Activated CD4-positive, alpha-beta T cell treated with anti-CD3 and anti-CD28 coated beads, Interleukin-2, amount 10 ng/mL, durations not matched to agents 7 days and 5 days (primary cell): ENCODE measurements around the gene ZNF496. TPM values are rescaled to one million over a fixed set of nuclear protein-coding genes. Genes with fewer than 3 reads are reported as not detected.
"Not testable (repeated sequence)": the region's sequence is repeated elsewhere in the genome, so short reads cannot be mapped to it uniquely, and the experiment has no call there.

Experiments used
- CTCF ChIA-PET: fragments of 350-600 bp; sonication (Branson Sonifier 250); formaldehyde crosslinking; loops from one replicate; lab custom pipeline; 2021; ENCODE audit warnings: antibody characterized with exemption; lab: Charles Lee
- POLR2A ChIA-PET: fragments of 350-600 bp; sonication (Branson Sonifier 250); formaldehyde crosslinking; loops from one replicate; lab custom pipeline; 2021; ENCODE audit warnings: antibody characterized with exemption; lab: Charles Lee
- DNase-seq: peaks from one replicate; pipeline ENCODE4 v3.0.0-alpha.2; 2020
- H3K27ac Mint-ChIP-seq: one replicate; pipeline ENCODE4 v1.8.0; 2021; ENCODE audit warnings: mild to moderate bottlenecking, moderate library complexity, mixed read lengths
- H3K27me3 Mint-ChIP-seq: one replicate; pipeline ENCODE4 v1.8.0; 2021; ENCODE audit warnings: mixed read lengths
- H3K36me3 Mint-ChIP-seq: one replicate; pipeline ENCODE4 v1.8.0; 2021; ENCODE audit warnings: low read depth, mixed read lengths
- H3K4me1 Mint-ChIP-seq: one replicate; pipeline ENCODE4 v1.8.0; 2021; ENCODE audit warnings: mixed read lengths
- H3K4me3 Mint-ChIP-seq: one replicate; pipeline ENCODE4 v1.8.0; 2021; ENCODE audit warnings: mild to moderate bottlenecking, moderate library complexity, mixed read lengths
- H3K9me3 Mint-ChIP-seq: one replicate; pipeline ENCODE4 v1.8.0; 2021; ENCODE audit warnings: mixed read lengths
- total RNA-seq, 2 experiments: library from RNA; stranded (reverse); gene quantifications; one replicate each; pipeline ENCODE4 v1.2.3, GENCODE V29; 2021

The ZNF496 gene
- total RNA-seq, 2 experiments from 2014 or later, result 7.2 to 7.4 TPM

DNA sequence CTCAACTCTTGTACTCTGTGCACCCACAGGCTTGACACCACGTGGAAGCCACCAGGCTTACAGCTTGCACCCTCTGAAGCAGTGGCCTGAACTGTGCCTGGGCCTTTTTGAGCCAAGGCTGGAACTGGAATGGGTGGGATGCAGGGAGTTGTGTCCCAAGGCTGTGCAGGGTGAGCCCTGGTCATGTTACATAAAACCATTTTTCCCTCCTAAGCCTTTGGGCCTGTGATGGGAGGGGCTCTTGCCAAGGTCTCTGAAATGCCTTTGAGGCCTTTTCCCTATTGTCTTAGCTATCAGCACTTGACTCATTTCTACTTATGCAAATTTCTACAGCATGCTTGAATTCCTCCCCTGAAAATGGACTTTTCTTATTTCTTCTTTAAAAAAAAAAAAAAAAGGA is 61.7 kb downstream of the ZNF496 start:
- Mint-ChIP-seq H3K4me3 (no peak overlapping the region), H3K27me3 (no peaks in the 10 kb centered on the region), H3K4me1 (no peaks in the 10 kb centered on the region), H3K36me3 (peaks cover 3% of the 10 kb centered on the region), H3K27ac (no peak overlapping the region), H3K9me3 (peaks cover 11% of the 10 kb centered on the region)
- POLR2A ChIA-PET, result no interaction called here
- no peak for DNase-seq
- CTCF ChIA-PET, result no interaction called here

DNA sequence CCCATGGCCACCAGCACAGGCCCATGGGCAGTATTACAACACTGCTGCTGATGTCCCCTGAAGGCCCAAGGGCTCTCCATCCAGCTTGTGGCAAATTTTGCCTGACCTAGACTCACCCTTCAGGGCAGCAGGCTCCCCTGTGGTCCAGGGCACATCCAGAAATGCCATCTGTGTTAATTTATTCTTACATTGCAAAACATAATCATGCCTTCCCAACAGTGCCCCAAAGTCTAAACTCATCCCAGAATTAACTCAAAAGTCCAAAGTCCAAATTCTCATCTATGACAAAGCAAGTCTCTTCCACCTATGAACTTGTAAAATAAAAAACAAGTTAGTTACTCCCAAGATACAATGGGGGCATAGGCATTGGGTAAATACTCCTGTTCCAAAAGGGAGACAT is 62.5 kb downstream of the ZNF496 start:
- H3K27me3 Mint-ChIP-seq, result no peaks in the 10 kb centered on the region
- CTCF ChIA-PET, result no interaction called here
- no peak overlapping the region for H3K27ac Mint-ChIP-seq
- no peaks in the 10 kb centered on the region for H3K4me1 Mint-ChIP-seq
- H3K9me3 Mint-ChIP-seq, result peaks cover 18% of the 10 kb centered on the region
- peaks cover 3% of the 10 kb centered on the region for H3K36me3 Mint-ChIP-seq
- DNase-seq, result no peak
- H3K4me3 Mint-ChIP-seq, result no peak overlapping the region
- POLR2A ChIA-PET, result interaction anchor here (0.6 kb wide), 1 partner anchor 185 kb away, joined by 3 read pairs; no protein-coding TSS in a partner anchor

DNA sequence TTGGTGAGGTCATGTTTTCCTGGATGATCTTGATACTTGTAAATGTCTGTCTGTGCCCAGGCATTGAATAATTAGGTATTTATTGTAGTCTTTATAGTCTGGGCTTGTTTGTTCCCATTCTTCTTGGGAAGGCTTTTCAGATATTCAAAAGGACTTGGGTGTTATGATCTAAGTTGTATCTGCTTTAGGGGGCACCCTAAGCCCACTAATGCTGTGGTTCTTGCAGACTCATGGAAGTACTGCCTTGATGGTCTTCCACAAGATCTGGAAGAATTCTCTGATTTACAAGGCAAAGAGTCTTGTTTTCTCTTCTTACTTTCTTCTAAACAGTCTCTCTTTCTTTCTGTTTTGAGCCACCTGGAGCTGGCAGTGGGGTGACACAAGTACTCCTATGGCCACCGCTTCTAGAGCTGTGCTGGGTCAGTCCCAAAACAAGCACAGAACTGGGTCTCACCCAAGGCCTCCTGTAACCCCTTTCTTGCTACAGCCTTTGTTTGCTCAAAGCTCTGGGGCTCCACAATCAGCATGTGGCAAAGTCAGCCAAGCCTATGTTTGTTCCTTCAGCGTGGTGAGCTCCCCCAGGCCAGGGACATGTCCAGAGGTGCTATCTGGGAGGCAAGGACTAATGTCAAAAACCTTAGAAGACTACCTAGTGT is 63.1 kb downstream of the ZNF496 start:
- POLR2A ChIA-PET, result no interaction called here
- H3K36me3 Mint-ChIP-seq, result peaks cover 3% of the 10 kb centered on the region
- CTCF ChIA-PET, result no interaction called here
- H3K4me3 Mint-ChIP-seq, result no peak overlapping the region
- peaks cover 18% of the 10 kb centered on the region for H3K9me3 Mint-ChIP-seq
- no peak for DNase-seq
- H3K27me3 Mint-ChIP-seq, result no peaks in the 10 kb centered on the region
- H3K27ac Mint-ChIP-seq, result no peak overlapping the region
- no peaks in the 10 kb centered on the region for H3K4me1 Mint-ChIP-seq

DNA sequence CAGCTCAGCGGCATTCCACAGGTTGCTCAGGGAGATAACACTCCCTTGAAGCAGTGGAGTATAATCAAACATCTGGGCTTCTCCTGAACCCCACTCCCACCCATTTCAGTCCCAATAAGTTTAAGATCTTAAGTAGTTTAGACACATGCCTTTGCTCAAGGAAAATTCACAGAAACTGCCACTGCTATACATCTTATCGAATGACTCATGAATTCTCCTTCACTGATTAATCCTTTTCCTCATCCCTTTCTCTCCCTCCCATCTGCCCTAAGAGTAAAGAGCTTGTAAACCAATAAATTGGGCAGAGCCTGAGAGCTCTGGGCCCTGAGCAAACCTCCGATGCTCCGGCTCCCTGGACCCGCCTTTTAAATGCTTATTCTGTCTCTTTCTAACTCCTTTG is 65.6 kb downstream of the ZNF496 start:
- no peak for DNase-seq

DNA sequence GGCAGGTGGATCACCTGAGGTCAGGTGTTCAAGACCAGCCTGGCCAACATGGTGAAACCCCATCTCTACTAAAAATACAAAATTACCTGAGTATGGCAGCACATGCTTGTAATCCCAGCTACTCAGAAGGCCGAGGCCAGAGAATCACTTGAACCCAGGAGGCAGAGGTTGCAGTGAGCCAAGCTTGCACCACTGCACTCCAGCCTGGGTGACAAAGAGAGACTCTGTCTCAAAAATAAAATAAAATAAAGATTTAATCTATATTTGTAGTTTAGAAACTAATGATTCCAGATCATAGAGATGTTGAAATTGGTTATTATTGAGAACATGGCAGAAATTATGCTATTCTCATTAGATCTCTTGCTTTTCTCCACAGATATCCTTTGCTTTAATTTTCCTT is 75.9 kb downstream of the ZNF496 start, which contains the start of gene VN1R5:
VN1R5 (plus strand) TSS at position 301 of the 400 bp plus-strand sequence.
- H3K4me3 Mint-ChIP-seq, DNase-seq, H3K27ac Mint-ChIP-seq, H3K4me1 Mint-ChIP-seq, POLR2A ChIA-PET, H3K27me3 Mint-ChIP-seq, H3K36me3 Mint-ChIP-seq: not testable (repeated sequence)
- peaks cover 15% of the 10 kb centered on the region for H3K9me3 Mint-ChIP-seq
- CTCF ChIA-PET, result interaction anchor here (0.6 to 1.3 kb wide), 2 partner anchors 34 to 1619 kb away, joined by 3 to 4 read pairs; no protein-coding TSS in a partner anchor

More for the DNA sequence above, 65.6 kb downstream of the ZNF496 start:
- Mint-ChIP-seq H3K9me3 (peaks cover 16% of the 10 kb centered on the region), H3K4me3 (no peak overlapping the region), H3K27ac (no peak overlapping the region), H3K4me1 (no peaks in the 10 kb centered on the region), H3K36me3 (peaks cover 3% of the 10 kb centered on the region), H3K27me3 (no peaks in the 10 kb centered on the region)
- ChIA-PET POLR2A (no interaction called here), CTCF (no interaction called here)

DNA sequence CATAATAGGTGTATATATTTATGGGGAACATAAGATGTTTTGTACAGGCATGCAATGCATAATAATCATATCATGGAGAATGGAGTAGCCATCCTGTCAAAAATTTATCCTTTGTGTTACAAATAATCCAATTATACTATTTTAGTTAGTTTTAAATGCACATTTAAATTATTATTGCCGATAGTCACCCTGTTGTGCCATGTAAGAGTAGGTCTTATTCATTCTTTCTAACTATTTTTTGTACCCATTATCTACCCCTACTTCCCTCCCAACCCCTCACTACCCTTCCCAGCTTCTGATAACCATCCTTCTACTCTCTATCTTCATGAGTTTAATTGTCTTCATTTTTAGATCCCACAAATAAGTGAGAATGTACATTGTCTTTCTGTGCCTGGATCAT is 84.1 kb downstream of the ZNF496 start:
- peaks cover 3% of the 10 kb centered on the region for H3K27me3 Mint-ChIP-seq
- H3K27ac Mint-ChIP-seq, result no peak overlapping the region
- H3K4me3 Mint-ChIP-seq, result no peak overlapping the region
- ChIA-PET CTCF (interaction anchor here (0.6 kb wide), 1 partner anchor 228 kb away, joined by 4 read pairs; no protein-coding TSS in a partner anchor), POLR2A (no interaction called here)
- peaks cover 38% of the 10 kb centered on the region for H3K9me3 Mint-ChIP-seq
- H3K36me3 Mint-ChIP-seq, result no peaks in the 10 kb centered on the region
- no peaks in the 10 kb centered on the region for H3K4me1 Mint-ChIP-seq
- no peak for DNase-seq

Other genes with a start within 250 kb of the ZNF496 start
- 10 to 100 TPM in 1 of 2 experiments, 1 to 10 TPM in 1; 9.9 to 10.0 TPM for gene ZNF669, start 227.5 kb downstream of the ZNF496 start, total RNA-seq
- gene ZNF124, start 159.8 kb downstream of the ZNF496 start, total RNA-seq, result 10 to 100 TPM; 23.0 to 23.6 TPM
- not detected for gene VN1R5, start 75.8 kb downstream of the ZNF496 start, total RNA-seq
- gene NLRP3, start 84.3 kb upstream of the ZNF496 start, total RNA-seq, result 1 to 10 TPM; 1.4 to 2.5 TPM
- gene OR2B11, start 126.2 kb upstream of the ZNF496 start, total RNA-seq, result not detected
- not detected for gene OR2C3, start 204.6 kb upstream of the ZNF496 start, total RNA-seq
- gene GCSAML, start 217.3 kb upstream of the ZNF496 start, total RNA-seq, result not detected